GM21619 (cell line): Measurements from ENCODE around the gene SQOR.
A peak's percentile ranks its signal among the peaks of the same experiment; 100 is the strongest.
"Not testable (repeated sequence)": the region's sequence is repeated elsewhere in the genome, so short reads cannot be mapped to it uniquely, and the experiment has no call there.

Experiments
- ATAC-seq: cut with Tn5 transposase; IDR thresholded peaks from one replicate; pipeline ENCODE4 v1.9.1; 2021; ENCODE audit not compliant: unreplicated experiment

Gene SQOR

GRCh38 chr15:45630917-45631691 is 3.7 kb upstream of the SQOR start:
- no peak for ATAC-seq

GRCh38 chr15:45631776-45632175 is 3.1 kb upstream of the SQOR start:
- no peak for ATAC-seq

- ATAC-seq, result peak; percentile 42
These were observed 386 bp downstream of the SQOR start for GRCh38 chr15:45635191-45635638.

GRCh38 chr15:45635763-45636292 is 999 bp downstream of the SQOR start:
- ATAC-seq, result no peak

GRCh38 chr15:45637141-45637540 is 2.3 kb downstream of the SQOR start:
- no peak for ATAC-seq

- ATAC-seq, result peak; percentile 41
These were observed 2.8 kb downstream of the SQOR start for GRCh38 chr15:45637552-45638033.

- no peak for ATAC-seq
These were observed 5.8 kb downstream of the SQOR start for GRCh38 chr15:45640616-45641015.

GRCh38 chr15:45641374-45641781 is 6.5 kb downstream of the SQOR start:
- no peak for ATAC-seq

- ATAC-seq, result no peak
These were observed 7.4 kb downstream of the SQOR start for GRCh38 chr15:45641999-45642932.

- no peak for ATAC-seq
These were observed 9.6 kb downstream of the SQOR start for GRCh38 chr15:45644437-45644836.

- no peak for ATAC-seq
These were observed 10.5 kb downstream of the SQOR start for GRCh38 chr15:45645026-45645980.

- ATAC-seq, result no peak
These were observed 11.4 kb downstream of the SQOR start for GRCh38 chr15:45646220-45646619.

- no peak for ATAC-seq
These were observed 13.0 kb downstream of the SQOR start for GRCh38 chr15:45647828-45648227.

- ATAC-seq, result no peak
These were observed 13.8 kb downstream of the SQOR start for GRCh38 chr15:45648521-45649200.

- not testable (repeated sequence) for ATAC-seq
These were observed 15.2 kb downstream of the SQOR start for GRCh38 chr15:45650007-45650406.

GRCh38 chr15:45650889-45651525 is 16.2 kb downstream of the SQOR start:
- no peak for ATAC-seq

- no peak for ATAC-seq
These were observed 19.0 kb downstream of the SQOR start for GRCh38 chr15:45653702-45654424.

GRCh38 chr15:45654749-45655148 is 19.9 kb downstream of the SQOR start:
- no peak for ATAC-seq

GRCh38 chr15:45657254-45657653 is 22.4 kb downstream of the SQOR start:
- no peak for ATAC-seq
